Panc1 (cell line): ENCODE results near the gene FGF14. TPM values are rescaled to one million over a fixed set of nuclear protein-coding genes. Genes with fewer than 3 reads are reported as not detected.

Experiments
- ATAC-seq: fragments of 200-7000 bp; cut with Tn5 transposase; 2 replicates; pipeline ENCODE4 v1.9.1; 2020; ENCODE audit warnings: mild to moderate bottlenecking, moderate library complexity
- BruUV-seq: library from RNA; stranded (reverse); fragments of 400-500 nt; replicated peaks from 2 replicates; lab custom pipeline; 2021; lab: Mats Ljungman, UMichigan
- CTCF ChIA-PET: fragments of 300-600 bp; sonication (Branson Sonifier 250); formaldehyde crosslinking; loops from one replicate; lab custom pipeline; 2022; ENCODE audit warnings: antibody characterized with exemption; lab: Charles Lee
- POLR2A ChIA-PET: fragments of 300-600 bp; sonication (Branson Sonifier 250); formaldehyde crosslinking; loops from one replicate; lab custom pipeline; 2022; ENCODE audit warnings: antibody characterized with exemption; lab: Charles Lee
- DNase-seq: peaks from one replicate; pipeline ENCODE4 v3.0.0-alpha.2; 2010; ENCODE audit warnings: low read depth, low spot score
- H3K27ac ChIP-seq: 2 replicates; pipeline ENCODE4 v1.5.1; 2011; ENCODE audit warnings: mild to moderate bottlenecking, low read length, inconsistent platforms
- H3K27me3 ChIP-seq: fragments of 200-500 bp; sonication (Bioruptor generic); 2 replicates; pipeline ENCODE4 v1.6.0; 2014; ENCODE audit warnings: low read length, inconsistent platforms; ENCODE audit not compliant: control insufficient read depth, insufficient read depth
- H3K36me3 ChIP-seq: fragments of 200-500 bp; sonication (Bioruptor generic); 2 replicates; pipeline ENCODE4 v1.5.1; 2014; ENCODE audit warnings: inconsistent platforms, mild to moderate bottlenecking, low read length, moderate library complexity; ENCODE audit not compliant: control insufficient read depth, insufficient read depth
- H3K4me1 ChIP-seq: 2 replicates; pipeline ENCODE4 v1.5.1; 2011; ENCODE audit warnings: inconsistent platforms, mild to moderate bottlenecking, low read length, moderate library complexity; ENCODE audit not compliant: control insufficient read depth, insufficient read depth
- H3K4me3 ChIP-seq, 2 experiments: 2 replicates each; pipeline ENCODE4 v1.5.1; 2011 to 2012; ENCODE audit warnings: low read depth in 2 of 2, low read length in 2 of 2, mild to moderate bottlenecking in 2 of 2, inconsistent platforms in 1 of 2, moderate library complexity in 1 of 2
- H3K9me3 ChIP-seq: fragments of 200-500 bp; sonication (Bioruptor generic); 2 replicates; pipeline ENCODE4 v1.5.1; 2014; ENCODE audit warnings: low read depth, mild to moderate bottlenecking, inconsistent platforms, low read length, moderate library complexity; ENCODE audit not compliant: control insufficient read depth, insufficient read depth
- SIN3A ChIP-seq: IDR thresholded peaks from 2 replicates; pipeline ENCODE4 v1.6.1; 2012; ENCODE audit warnings: low read depth, mild to moderate bottlenecking, low read length, moderate library complexity, borderline replicate concordance; ENCODE audit not compliant: insufficient read depth
- in situ Hi-C: cut with HindIII; loops from 2 replicates; pipeline ENCODE4 v1.10.0; 2016; ENCODE audit warnings: low sequenced_read_pairs, low pct_unique_long_range_greater_than_20kb
- intact Hi-C: fragments of 100-400 bp; cut with micrococcal nuclease; formaldehyde crosslinking; loops from one replicate; pipeline ENCODE4 v1.10.0; 2022; ENCODE audit not compliant: unreplicated experiment
- total RNA-seq: library from RNA; stranded (reverse); gene quantifications from one replicate; pipeline ENCODE4 v1.2.1, GENCODE V29; 2021; ENCODE audit not compliant: unreplicated experiment
- TF ChIP-seq, protein P1 (sequence below): fragments of 450-650 bp; IDR thresholded peaks from 2 replicates; pipeline ENCODE4 v1.5.1; 2017; ENCODE audit warnings: mild to moderate bottlenecking
- TF ChIP-seq, protein P2 (sequence below), 2 experiments: IDR thresholded peaks; 2 replicates each; pipeline ENCODE4 v1.6.1; 2011 to 2012; ENCODE audit warnings: low read depth in 2 of 2, control low read depth in 1 of 2, low read length in 1 of 2, mild to moderate bottlenecking in 1 of 2, moderate library complexity in 1 of 2; ENCODE audit not compliant: insufficient read depth in 1 of 2

FGF14 gene
- total RNA-seq, 1 experiment from 2014 or later = 0.03 TPM

DNA sequence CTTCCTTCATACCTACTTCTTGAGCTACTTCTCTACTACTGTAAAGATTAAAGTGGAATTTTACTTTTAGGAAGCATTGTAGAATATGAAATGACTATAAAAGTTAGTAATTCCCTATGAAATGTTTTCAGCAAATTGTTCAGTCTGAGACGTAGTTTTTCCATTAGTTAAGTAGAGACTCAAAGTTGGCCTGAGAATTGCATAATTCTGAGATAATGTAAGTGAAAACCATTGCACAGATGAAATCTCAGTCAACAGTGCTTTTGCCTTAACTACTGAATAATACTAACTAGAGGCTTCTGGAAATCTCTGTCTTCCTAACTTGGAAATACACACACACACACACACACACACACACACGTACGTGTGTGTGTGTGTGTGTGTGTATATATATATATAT lies 125.9 kb downstream of the FGF14 start:
- intact Hi-C loops = no loop called here
- no peak for DNase-seq

DNA sequence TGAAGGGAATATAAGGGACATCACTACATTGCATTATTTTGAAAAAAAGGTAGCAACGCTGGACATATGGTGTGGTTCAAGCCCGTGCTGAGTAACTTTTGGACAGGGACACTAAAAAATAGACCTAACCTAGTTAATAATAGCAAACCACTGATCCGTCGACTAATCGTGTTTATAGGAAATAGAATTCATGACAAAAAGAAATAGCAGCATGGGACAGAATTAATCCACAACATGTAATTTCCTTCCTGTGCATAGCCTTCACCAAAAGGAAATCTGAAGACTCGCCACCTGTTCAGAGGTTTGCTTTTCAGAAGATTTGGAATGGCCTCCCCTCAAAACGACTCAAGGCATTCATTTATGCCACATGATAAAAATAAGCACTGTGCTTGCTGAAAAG lies 128.7 kb downstream of the FGF14 start:
- ChIA-PET CTCF (no interaction called here), POLR2A (interaction anchor here (0.5 kb wide), 1 partner anchor 78 kb away, joined by 3 read pairs; no protein-coding TSS in a partner anchor)
- Histone ChIP-seq H3K4me1 (no peaks in the 10 kb centered on the region), H3K27ac (no peak overlapping the region), H3K36me3 (no peaks in the 10 kb centered on the region), H3K9me3 (no peaks in the 10 kb centered on the region), H3K4me3 (no peak overlapping the region), H3K27me3 (no peaks in the 10 kb centered on the region)
- ATAC-seq (no peak), DNase-seq (no peak)
- BruUV-seq = no TSS peak
- TF ChIP-seq, protein P1, sequence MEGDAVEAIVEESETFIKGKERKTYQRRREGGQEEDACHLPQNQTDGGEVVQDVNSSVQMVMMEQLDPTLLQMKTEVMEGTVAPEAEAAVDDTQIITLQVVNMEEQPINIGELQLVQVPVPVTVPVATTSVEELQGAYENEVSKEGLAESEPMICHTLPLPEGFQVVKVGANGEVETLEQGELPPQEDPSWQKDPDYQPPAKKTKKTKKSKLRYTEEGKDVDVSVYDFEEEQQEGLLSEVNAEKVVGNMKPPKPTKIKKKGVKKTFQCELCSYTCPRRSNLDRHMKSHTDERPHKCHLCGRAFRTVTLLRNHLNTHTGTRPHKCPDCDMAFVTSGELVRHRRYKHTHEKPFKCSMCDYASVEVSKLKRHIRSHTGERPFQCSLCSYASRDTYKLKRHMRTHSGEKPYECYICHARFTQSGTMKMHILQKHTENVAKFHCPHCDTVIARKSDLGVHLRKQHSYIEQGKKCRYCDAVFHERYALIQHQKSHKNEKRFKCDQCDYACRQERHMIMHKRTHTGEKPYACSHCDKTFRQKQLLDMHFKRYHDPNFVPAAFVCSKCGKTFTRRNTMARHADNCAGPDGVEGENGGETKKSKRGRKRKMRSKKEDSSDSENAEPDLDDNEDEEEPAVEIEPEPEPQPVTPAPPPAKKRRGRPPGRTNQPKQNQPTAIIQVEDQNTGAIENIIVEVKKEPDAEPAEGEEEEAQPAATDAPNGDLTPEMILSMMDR = no peak
- TF ChIP-seq, protein P2, sequence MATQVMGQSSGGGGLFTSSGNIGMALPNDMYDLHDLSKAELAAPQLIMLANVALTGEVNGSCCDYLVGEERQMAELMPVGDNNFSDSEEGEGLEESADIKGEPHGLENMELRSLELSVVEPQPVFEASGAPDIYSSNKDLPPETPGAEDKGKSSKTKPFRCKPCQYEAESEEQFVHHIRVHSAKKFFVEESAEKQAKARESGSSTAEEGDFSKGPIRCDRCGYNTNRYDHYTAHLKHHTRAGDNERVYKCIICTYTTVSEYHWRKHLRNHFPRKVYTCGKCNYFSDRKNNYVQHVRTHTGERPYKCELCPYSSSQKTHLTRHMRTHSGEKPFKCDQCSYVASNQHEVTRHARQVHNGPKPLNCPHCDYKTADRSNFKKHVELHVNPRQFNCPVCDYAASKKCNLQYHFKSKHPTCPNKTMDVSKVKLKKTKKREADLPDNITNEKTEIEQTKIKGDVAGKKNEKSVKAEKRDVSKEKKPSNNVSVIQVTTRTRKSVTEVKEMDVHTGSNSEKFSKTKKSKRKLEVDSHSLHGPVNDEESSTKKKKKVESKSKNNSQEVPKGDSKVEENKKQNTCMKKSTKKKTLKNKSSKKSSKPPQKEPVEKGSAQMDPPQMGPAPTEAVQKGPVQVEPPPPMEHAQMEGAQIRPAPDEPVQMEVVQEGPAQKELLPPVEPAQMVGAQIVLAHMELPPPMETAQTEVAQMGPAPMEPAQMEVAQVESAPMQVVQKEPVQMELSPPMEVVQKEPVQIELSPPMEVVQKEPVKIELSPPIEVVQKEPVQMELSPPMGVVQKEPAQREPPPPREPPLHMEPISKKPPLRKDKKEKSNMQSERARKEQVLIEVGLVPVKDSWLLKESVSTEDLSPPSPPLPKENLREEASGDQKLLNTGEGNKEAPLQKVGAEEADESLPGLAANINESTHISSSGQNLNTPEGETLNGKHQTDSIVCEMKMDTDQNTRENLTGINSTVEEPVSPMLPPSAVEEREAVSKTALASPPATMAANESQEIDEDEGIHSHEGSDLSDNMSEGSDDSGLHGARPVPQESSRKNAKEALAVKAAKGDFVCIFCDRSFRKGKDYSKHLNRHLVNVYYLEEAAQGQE (IDR thresholded peaks at IDR 0.05; ENCODE audit: insufficient read depth in 1 of 2, low read depth in 2 of 2, low read length in 1 of 2) = no peak
- TF ChIP-seq SIN3A = no peak
- in situ Hi-C loops (no loop called here), intact Hi-C loops (no loop called here)

More for the DNA sequence above, 125.9 kb downstream of the FGF14 start:
- in situ Hi-C loops = no loop called here
- ChIA-PET POLR2A (no interaction called here), CTCF (no interaction called here)
- ATAC-seq = no peak
- Histone ChIP-seq H3K4me1 (no peaks in the 10 kb centered on the region), H3K9me3 (no peaks in the 10 kb centered on the region), H3K36me3 (no peaks in the 10 kb centered on the region), H3K27me3 (no peaks in the 10 kb centered on the region), H3K27ac (no peak overlapping the region), H3K4me3 (no peak overlapping the region)
- no TSS peak for BruUV-seq
- TF ChIP-seq, protein P2 (IDR thresholded peaks at IDR 0.05; ENCODE audit: insufficient read depth in 1 of 2, low read depth in 2 of 2, low read length in 1 of 2) = no peak
- TF ChIP-seq, protein P1 = no peak
